Glomerular visceral epithelial cell (primary cell): Measurements from ENCODE around the gene LAMB3.

Experiments used
- DNase-seq: peaks from one replicate; pipeline ENCODE4 v3.0.0-alpha.2; 2016; ENCODE audit errors: extremely low spot score

The LAMB3 gene

DNA sequence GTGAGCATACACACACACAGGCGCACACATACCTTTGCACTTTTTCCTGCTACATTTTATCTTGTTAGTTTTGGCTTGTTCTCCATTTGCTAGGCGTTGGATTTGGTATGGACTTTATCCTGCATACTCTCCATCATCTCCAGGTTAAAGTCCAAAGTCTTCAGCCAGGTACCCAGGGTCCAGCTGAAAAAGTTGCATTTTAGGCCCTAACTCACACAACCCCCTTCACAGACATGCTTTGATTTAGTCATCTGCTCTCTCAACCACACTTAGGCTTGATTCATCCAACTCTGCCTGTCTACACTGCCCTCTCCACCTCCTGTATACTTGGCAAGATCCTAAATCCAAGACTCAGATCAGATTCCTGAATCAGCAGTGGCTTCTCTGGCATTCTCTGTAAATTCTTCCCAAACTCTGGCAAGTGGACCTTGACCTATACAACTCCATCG is 10.7 kb upstream of the LAMB3 start:
- no peak for DNase-seq

DNA sequence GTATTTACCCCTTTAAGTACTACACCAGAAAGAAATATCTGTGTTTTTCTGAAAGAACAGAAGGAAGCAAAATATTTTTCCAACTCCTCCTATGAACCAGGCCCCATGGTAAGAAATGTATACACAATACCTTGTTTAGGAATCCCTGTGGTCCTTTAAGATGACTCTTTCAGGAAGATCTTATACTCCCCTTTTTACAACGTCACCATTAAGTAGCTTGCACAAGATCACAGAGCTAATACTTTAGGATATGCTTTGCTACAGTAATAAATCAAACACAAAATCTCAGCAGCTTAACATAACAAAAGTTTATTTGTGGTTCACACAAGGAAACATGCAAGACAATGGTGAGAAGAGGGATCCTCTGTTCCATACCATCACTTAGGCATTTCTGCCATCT is 8.8 kb upstream of the LAMB3 start:
- no peak for DNase-seq

DNA sequence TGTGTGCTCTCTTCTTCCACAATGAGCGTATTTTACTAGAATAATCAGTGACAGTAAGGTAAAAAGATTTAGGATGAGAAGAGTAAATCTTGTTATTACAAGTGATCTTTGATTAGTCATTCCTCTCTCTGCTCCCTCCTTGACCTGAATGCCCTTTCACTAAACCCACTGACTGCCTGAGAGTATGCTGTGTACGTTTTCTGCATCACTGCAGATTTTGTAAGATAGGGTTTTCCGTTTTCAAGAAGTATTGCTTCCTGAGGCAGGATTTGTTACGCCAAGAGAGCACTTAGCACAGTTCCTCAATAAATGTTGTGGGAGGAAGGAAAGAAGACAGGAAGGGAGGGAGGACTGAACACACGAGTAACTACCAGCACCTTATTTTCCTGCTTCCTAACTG is 7.7 kb upstream of the LAMB3 start:
- peak; percentile 62 for DNase-seq

DNA sequence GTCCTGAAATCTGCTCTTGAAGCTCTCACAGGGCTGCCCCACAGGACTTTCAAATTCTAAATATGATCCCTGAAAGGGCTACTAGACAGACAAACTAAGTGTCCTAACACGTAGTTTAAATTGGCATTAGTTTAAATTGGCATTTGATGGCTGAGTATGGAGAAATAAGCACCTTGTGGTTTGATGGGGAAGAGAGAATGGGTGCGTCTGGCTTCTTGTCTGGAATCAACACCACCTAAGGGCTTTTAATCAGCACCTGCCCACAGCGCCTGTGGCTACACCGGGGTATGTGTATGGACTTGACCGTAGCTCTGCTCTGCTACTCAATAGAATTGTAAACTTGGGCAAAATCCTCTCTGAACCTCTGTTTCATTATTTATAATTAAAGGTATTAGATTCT is 5.7 kb upstream of the LAMB3 start:
- DNase-seq = no peak

DNA sequence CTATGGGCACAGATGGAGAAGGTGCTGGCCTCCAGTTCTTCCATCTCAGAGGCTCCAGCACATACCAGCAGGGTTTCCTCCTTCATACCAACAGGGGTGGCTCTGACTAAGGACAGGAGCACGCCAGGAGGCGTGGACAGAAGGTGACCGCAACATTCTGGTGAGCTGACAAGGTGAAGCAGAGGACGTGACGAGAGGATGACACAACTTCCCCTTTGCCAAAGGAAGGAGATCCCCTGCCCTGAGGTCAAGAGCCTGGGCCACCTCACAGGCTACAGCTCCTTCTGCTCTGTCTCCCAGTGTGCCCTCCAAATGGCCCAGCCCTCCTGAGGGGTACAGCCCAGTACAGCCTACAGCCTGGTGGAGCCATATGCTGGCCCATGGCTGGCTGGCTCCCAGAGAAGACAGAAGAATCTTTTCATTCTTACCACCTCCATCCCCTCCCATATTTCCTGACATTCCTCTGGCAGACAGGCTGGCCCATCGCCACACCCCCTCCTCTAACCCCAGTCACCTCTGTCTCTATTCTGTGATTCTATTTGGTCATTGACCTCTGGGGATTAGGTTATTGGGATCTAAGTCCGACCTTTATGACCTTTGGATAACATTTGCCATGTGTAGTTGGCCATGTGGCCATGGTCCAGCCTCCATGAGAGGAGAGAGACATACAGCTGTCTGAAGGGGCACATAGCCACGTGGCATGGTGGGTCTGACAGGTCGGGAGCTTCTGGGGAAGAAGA is 5.1 kb upstream of the LAMB3 start:
- DNase-seq = peak; percentile 95

DNA sequence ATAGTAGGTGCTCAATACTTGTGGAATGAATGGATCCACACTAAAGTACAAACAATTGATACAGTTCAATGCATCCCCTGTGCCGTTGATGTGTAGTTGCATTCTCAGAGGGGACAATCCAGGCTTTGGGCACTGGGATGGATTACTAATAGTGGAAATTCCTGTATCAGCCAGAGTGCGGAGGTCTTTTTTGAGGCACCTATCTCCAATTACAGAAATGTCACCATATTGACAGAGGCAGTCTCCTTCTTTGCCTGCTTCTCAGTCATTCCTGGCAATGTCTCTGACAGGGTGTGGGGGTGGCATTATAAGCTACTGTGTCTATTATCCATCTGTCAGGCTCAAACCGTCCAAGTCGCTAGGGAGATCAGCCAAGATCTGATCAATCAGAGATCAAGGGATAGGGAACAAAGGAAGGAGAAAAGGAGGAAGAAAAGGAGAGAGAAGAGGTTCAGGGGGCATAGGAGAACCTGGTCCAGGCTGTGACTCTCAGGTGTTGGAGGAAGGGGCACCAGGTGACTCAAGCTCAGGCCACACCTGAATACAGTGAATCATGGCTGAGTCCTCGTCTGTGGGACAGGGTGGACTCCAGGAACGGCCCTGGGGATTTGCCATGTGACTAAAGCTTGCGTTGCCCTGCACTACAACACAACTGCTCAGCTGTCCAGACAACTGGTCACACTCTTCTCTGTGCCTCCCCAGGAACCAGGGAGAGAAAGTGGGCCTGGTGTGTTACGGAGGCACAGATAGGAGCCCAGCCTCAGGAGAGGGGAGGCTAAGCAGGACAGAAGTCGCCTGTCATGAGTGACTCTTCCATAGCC is 3.4 kb upstream of the LAMB3 start:
- peak; percentile 42 for DNase-seq

DNA sequence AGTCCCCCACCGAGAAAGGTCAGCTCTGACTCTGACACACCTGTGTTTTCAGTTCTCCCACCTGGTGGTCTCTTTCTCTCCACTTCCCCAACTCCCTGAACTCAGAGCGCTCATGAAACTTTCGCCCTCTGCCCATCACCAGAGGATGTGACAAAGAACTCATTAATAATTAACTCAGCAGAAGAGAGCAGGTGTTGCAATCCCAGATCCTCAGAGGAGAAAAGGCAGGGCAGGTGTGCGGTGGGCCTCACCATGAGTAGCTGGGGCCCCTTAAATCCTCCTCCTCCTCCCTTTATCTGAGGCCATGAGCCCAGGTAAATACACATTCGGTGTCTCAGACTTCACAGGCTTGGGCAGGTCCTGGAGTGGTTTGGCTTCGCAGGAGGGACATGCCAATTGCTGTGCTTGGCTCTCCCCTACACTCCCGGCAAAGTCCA is 1.7 kb upstream of the LAMB3 start:
- peak; percentile 50 for DNase-seq

DNA sequence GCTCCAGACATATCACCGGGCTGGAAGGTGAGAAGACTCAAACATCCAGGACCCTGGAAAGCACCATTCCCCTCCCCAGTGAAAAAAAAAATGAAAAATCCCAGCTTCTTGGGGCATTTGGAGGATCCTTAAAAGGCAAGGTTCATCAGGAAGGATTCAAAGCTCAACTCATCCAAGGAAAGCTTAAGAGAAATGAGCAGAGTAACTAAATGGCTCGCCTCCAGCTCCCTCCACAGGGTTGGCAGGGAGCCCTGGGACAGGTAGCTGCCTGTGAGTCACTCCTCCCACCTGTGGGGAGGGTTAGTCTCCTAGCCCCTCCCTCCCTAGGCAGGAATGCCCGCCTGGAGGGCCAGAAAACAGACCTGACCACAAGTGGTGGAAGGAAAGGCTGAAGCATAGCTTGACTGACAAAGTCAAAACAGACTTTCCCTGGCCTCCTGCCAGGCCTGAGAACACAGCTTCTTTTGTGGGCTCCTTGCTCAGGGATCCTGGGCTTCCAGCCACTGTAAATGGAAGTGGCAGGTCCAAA is 712 bp upstream of the LAMB3 start:
- peak; percentile 96 for DNase-seq

DNA sequence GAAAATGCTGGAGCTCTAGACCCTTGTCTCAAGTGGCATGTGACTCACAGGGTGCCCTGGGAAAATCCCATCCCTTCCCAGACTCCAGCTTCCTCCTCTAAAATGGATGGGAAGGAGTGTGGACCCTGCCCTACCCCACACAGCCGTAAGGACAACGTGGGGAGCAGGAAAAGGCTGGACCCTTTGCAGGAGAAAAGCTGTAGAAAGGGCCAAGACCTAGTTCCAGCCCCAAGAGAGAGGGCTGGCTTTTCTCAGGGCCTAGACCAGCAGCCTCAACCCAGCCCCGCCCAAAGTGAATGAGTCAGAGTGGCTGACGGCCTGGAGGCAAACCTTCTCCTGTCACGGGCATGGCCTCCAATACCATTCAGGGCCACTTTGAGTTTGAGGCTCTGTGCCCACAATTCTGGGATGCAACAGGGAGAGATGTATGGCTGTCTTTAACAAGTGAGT is 1.1 kb downstream of the LAMB3 start:
- DNase-seq = peak; percentile 82

DNA sequence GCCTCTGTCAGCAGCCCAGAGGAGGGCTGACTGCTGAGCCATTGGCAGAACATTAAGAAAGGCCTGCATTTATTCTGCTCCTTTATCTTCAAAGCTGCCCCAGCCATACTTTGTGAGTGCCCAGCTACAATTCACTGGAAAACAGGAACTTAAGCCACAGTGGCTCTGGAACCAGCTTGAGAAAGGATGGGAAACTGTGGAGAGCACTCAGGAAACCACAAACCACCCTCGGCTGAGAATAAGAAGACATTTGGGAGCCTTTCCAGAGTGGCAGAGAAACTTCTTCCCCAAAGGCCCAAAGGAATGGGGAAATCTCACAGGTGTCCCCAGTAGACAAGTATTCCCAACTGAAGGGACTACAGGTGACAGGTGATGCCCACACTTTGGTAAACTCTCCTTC is 1.8 kb downstream of the LAMB3 start:
- peak; percentile 47 for DNase-seq

DNA sequence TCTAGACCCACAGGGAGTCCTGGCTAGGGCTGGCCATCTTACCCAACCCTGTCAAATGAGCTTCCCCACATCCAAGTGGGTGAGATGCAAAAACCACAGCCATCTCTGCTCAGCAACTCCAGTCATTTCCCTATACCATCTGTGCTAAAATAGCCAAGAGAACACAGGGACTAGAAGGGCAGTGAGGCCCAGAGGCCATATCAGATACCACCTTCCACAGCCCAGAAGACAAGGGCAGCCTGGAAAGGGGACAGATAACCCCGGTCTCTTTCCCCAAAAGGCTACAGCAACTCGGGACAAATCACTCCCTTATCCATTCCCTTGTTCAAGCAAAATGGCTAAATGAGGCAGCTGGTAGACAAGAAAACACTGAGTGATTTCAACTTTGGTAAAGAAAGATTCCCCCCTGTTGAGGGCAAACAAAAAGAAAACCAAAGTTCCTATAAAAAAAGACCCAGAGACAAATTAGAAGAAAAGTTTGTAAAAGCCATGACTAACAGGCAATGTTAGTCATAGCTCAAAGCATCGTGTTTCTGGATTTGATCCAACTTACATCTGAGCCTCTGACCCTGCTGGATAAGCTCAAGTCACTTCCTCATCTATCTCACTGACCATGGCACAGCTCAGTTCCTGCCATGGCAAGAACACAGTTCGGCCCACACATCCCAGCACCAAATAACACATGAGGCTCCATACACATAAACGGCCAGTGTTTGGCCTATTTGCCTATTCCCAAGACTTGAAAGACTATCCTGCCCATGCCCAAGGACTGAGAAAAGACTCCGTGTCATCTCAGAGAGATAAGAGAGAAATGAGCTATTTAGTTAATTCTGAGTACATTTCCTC is 3.1 kb downstream of the LAMB3 start:
- peak; percentile 91 for DNase-seq

DNA sequence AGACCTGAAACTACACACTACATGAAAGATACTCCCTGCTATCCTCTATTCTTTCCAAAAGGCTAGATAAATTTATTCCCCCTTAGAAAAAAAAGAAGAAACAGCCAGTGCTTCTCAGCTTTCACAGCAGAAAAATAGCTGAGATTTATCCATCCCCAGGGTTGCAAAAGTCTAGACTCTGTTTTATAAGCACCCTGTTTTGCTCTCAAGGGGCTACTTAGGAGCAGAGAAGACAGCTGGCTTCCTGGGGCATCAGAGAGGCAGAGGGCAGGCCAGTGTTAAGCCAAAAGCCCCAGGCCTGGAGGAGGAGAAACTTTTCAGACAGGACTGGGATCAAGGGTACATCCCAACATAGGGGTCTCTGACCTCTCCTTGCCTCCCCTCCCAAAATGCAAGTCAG is 3.9 kb downstream of the LAMB3 start:
- no peak for DNase-seq

DNA sequence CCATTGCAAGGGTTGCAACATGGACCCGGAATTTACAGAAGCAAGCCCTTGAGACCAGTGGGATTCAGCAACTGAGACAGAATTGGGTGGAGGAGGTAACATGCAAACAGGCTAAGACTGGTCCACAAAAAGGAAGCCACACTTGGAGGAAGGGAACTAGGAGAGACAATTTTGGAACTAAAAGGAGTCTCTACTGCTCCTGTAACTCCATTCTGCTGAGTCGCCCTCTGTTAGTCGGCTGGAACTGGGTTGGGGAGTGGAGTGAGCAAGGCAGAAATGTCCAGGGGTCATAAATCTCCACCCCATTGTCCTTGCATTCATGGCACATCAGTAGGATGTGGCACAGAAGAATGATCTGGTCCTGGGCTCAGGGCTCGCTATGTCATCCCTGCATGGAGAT is 5.1 kb downstream of the LAMB3 start:
- no peak for DNase-seq

DNA sequence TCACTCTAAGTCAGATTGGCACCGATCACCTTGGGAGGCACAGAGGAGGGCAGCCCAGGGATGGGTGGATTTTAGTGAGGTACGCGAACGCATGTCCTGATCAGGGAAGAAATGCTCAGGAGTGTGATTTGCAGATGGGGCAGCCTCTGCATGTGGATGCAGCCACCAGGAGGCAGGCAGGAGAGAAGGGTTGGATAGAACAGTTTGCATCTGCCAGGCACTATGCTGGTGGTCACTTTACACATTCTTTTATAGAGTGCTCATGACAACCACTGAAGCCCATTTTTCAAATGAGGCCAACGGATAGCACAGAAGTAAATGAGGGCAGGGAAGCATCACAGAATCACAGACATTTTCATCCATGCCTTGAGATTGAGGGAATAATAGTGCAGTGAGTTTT is 5.7 kb downstream of the LAMB3 start:
- DNase-seq = peak; percentile 77

DNA sequence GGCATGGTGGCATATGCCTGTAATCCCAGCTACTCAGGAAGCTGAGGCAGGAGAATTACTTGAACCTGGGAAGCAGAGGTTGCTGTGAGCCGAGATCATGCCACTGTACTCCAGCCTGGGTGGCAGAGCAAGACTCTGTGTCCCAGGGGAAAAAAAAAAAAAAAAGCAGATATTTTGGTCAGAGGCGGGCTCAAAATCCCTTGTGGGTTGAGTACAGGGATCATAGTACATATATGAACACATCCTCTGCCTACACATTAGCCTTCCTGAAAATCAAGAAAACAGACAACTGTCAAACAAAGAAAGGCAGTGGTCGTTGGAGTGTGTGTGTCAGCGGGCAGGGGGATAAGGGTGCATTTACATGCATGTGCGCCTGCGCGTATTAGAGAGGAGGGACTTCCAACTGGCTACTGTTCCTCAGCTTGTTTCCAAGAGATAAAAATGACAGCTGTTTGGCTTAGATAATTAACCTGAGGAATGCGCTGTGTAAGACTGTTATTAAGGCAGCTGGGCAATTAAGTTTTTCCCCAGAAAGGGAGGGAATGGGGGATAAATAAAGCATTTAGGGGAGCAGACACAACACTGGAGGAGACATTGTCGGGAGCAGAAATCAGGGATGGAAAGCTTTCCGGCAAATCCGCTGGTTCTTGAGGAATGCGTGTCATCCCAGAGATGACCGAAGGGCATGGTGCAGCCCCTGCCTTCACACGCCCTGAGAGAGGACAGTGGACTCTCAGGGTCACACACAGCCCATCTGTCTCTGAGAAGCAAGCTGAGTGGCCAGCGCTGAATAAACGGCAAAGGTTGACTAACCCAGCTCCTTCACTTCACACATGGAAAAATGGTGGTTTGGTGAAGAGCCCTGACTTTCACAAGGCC is 6.4 kb downstream of the LAMB3 start:
- DNase-seq = no peak

DNA sequence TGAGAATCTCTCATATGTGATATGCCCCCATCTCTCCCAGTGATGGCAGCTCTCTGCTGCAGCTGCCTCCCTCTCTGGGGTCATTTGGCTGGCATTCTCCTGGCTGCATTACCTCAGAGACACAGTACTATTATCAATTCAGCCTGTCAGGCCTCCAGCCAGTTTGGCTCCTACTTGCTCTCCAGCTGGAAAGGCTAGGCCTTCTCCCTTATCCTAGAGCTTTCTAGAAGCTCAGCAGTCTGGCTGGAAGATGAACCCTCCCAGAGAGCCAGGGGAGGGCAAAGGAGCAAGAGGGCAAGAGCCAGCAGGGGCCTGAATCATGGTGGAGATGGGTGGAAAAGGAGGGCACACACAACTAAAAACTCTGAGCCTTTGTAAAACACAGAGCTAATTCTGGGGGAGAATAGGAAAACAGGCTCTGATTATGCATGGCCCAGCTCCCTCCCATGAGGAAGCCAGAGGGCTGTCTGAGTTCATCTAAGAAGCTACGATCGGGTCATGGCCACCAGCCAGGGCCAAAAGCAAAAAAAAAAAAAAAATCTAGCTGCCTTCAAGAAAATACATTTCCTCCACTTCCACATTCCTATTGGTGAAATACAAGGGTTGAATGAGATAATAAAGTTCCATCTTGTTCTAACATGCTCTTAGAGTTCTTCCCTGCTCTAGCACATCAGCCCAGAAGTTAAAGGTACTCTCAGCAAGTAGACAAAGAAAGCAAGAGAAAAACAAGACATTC is 8.8 kb downstream of the LAMB3 start:
- DNase-seq = no peak

DNA sequence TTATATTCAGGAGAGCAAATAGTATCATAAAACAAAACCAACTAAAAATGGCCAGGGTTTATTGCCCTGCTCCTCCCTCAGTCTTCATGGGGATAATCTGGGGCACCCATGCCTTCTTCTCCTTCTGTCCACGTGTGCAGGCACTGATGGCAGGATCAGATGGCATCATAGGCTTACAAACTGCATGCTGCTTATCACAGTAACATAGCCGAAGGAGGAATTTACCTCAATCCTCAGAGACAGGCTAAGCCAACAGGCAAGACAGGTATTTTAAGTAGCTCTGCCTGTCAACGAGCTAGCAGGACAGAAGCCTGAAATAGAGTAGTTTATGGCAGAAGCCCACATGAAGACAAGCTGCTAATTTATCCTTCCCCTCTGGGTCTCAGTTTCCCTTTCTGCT is 9.4 kb downstream of the LAMB3 start:
- DNase-seq = no peak

DNA sequence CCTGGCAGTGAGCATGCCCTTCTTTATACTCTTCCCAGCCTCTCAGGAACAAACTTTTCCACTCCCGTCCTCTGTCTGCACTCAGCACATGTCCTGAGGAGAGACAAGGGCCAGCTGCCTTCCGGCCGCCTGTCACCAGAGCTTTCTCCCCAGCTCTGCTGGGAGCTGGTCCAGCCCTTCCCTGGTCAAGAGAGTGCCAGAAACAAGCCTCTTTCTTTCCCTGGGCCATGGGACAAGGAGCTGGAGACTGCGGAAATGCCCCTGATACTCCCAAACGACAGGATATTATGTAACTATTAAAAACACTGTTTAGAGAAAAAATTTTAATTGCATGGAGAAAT is 10.4 kb downstream of the LAMB3 start:
- no peak for DNase-seq

DNA sequence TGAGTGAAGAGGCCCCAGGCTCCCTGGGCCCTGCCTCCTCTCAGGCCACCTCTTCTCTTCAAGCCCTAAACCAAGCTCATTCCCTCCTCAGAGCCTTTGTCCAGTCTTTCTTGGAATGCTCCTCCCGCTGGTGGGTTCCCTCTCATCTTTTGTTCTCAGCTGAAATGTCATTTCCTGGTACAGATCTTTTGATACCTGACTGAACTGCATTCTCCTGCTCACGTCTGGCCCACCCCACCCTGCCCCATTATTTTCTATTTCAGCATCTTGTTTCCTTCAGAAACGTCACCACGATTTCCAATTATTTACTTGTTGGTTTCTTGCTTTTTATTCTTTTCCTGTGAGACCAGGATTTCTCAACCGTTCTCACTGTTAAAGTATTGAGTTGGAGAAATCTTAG is 16.4 kb downstream of the LAMB3 start:
- no peak for DNase-seq

DNA sequence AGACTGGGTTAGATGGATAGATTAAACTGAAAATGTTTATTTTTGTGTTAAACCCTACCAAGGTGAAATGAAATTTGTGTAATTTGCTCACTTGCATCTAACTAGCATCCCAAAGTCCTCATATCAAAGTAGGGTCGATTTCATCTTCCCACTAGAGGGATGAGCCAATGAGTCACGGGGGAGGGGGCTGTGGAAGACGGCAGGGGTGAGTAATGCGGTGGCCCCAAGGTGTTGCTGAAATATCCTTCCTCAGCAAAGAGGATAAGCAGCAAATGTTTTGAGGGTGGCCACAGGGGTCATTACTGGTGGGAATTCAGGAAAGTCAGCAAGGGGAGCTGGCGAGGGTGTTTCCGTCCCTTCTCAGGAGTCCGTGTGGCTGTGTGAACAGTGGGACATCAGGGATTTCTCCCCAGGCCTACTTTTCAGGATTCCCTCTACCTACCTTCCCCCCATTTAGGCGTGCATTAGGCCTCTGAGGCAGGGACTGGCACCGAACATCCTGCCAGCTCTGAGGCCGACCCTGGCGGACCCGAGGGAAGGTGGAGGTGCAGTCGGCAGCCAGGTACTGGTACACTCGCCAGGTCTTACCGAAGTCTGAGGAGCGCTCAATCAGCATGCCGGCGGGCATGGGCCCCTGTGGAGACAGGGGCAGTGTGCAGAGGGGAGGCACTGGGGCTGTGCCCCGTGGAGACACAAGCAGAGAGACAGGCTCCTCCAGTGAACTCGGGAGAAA is 18.1 kb downstream of the LAMB3 start:
- peak; percentile 58 for DNase-seq
